ENCODE results near the gene RPP25. TPM values are rescaled to one million over a fixed set of nuclear protein-coding genes. Genes with fewer than 3 reads are reported as not detected.

Gene RPP25
- total and polyA plus RNA-seq, 2 of the 13 experiments (the other 11 are each of a cell fraction or from before 2014, with no cell fraction given): 0.05 to 0.11 TPM

GRCh38 chr15:74995779-74996765 is 39.5 kb upstream of the RPP25 start (continued):
- no peak for TF ChIP-seq NFE2L1 (CRISPR knock-in tag; IDR thresholded peaks at IDR 0.05; ENCODE audit: borderline replicate concordance)
- no peak for TF ChIP-seq REL (CRISPR knock-in tag; conservative IDR thresholded peaks at IDR 0.05)
- no peak for TF ChIP-seq LCORL (IDR thresholded peaks at IDR 0.05)
- TF ChIP-seq LCORL (CRISPR knock-in tag; IDR thresholded peaks at IDR 0.05): no peak
- no peak for TF ChIP-seq ZNF792 (CRISPR knock-in tag; IDR thresholded peaks at IDR 0.05)
- TF ChIP-seq JUND (CRISPR knock-in tag; IDR thresholded peaks at IDR 0.05): no peak
- no peak; the same call in 1 of the 2 replicates for TF ChIP-seq PAWR (CRISPR knock-in tag; IDR thresholded peaks at IDR 0.05; ENCODE audit: borderline replicate concordance)
- TF ChIP-seq ZNF777 (CRISPR knock-in tag; IDR thresholded peaks at IDR 0.05): no peak
- TF ChIP-seq ELF3 (CRISPR knock-in tag; IDR thresholded peaks at IDR 0.05): no peak
- no peak; the same call in 1 of the 2 replicates for TF ChIP-seq DMAP1 (CRISPR knock-in tag; IDR thresholded peaks at IDR 0.05)
- no peak; the same call in 1 of the 2 replicates for TF ChIP-seq SAFB2 (CRISPR knock-in tag; IDR thresholded peaks at IDR 0.05; ENCODE audit: borderline replicate concordance, low read depth)
- TF ChIP-seq ZNF24 (IDR thresholded peaks at IDR 0.05): no peak
- no peak for TF ChIP-seq NFIB (CRISPR knock-in tag; IDR thresholded peaks at IDR 0.05; ENCODE audit: borderline replicate concordance)
- 0 out of 2 replicates have a peak, but pooled peaks have one; percentile 13 for TF ChIP-seq IKZF5 (CRISPR knock-in tag; IDR thresholded peaks at IDR 0.05)
- 0 out of 2 replicates have a peak, but pooled peaks have one; percentile 27 for TF ChIP-seq ZNF383 (CRISPR knock-in tag; IDR thresholded peaks at IDR 0.05; ENCODE audit: borderline replicate concordance)
- TF ChIP-seq PHB2 (IDR thresholded peaks at IDR 0.05; ENCODE audit: partially characterized antibody): no peak
- no peak; the same call in 1 of the 2 replicates for TF ChIP-seq ZNF740 (CRISPR knock-in tag; IDR thresholded peaks at IDR 0.05)
- TF ChIP-seq HNF4G (IDR thresholded peaks at IDR 0.05; ENCODE audit: borderline replicate concordance, low read depth, low read length): peak; percentile 46
- TF ChIP-seq HNF4G (CRISPR knock-in tag; IDR thresholded peaks at IDR 0.05; ENCODE audit: borderline replicate concordance, low read depth): no peak
- no peak for TF ChIP-seq JARID2 (CRISPR knock-in tag; IDR thresholded peaks at IDR 0.05; ENCODE audit: insufficient replicate concordance)
- TF ChIP-seq ZBTB2 (CRISPR knock-in tag; IDR thresholded peaks at IDR 0.05; ENCODE audit: low read depth): no peak
- TF ChIP-seq ZFX (CRISPR knock-in tag; IDR thresholded peaks at IDR 0.05; ENCODE audit: low read depth): peak; percentile 81
- TF ChIP-seq ZNF34 (CRISPR knock-in tag; IDR thresholded peaks at IDR 0.05; ENCODE audit: borderline replicate concordance): no peak
- TF ChIP-seq BCLAF1 (IDR thresholded peaks at IDR 0.05): no peak
- no peak for TF ChIP-seq ZNF883 (CRISPR knock-in tag; IDR thresholded peaks at IDR 0.05; ENCODE audit: not compliant biosample characterization)

All from HepG2 (cell line).